ENCODE data around the gene UNC13D.

DNA sequence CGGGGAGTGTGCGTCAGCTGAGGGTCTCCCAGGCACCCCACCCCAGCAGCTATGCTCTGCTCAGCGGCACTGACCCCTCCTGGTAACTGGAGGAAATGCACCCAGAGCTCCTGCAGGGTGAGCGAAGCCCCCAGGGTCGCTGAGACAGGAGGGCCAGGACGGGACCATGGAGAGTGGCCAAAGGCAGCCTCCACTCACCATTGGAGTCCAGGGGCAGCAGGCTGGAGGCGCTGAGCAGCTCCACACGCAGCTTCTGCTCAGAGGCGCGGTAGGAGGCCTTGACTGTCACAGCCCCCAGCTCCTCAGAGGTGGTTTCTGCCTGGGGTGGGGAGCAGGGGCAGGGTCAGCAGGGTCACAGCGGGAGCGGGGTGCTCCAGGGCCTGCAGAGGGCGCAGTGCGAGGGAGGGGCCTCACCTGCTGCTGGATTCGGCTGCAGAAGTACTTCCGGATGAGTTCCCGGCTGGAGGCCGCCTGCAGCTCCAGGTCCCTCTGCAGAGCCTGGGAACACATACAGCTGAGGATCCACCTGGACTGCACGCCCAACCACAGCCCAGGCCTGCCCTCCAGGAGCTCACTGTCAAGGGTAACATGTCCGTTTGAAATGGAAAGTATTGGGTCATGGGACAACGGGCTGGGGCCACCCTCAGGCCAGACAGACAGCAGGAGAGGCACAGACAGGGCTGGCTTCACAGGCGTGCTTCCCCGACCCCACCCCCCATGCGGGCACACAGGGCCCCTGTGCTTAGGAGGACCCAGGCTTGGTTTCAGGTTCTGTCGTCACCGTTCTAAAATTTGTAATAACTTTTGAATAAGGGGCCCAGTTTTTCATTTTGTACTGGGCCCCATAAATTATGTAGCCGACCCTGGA lies 13.8 kb downstream of the UNC13D start:
- TF ChIP-seq OSR1 (CRISPR knock-in tag; IDR thresholded peaks at IDR 0.05) (no peak), ZNF70 (CRISPR knock-in tag; IDR thresholded peaks at IDR 0.05) (no peak), RARB (CRISPR knock-in tag; IDR thresholded peaks at IDR 0.05) (no peak), ZFP30 (CRISPR knock-in tag; IDR thresholded peaks at IDR 0.05) (no peak), ZFP3 (CRISPR knock-in tag; IDR thresholded peaks at IDR 0.05) (no peak), GLIS3 (CRISPR knock-in tag; IDR thresholded peaks at IDR 0.05) (no peak), ZC3H10 (CRISPR knock-in tag; IDR thresholded peaks at IDR 0.05) (no peak), ARNTL (CRISPR knock-in tag; IDR thresholded peaks at IDR 0.05; ENCODE audit: borderline replicate concordance, low read depth) (no peak), SNAI2 (CRISPR knock-in tag; IDR thresholded peaks at IDR 0.05) (no peak)
- TF ChIP-seq, protein P1, sequence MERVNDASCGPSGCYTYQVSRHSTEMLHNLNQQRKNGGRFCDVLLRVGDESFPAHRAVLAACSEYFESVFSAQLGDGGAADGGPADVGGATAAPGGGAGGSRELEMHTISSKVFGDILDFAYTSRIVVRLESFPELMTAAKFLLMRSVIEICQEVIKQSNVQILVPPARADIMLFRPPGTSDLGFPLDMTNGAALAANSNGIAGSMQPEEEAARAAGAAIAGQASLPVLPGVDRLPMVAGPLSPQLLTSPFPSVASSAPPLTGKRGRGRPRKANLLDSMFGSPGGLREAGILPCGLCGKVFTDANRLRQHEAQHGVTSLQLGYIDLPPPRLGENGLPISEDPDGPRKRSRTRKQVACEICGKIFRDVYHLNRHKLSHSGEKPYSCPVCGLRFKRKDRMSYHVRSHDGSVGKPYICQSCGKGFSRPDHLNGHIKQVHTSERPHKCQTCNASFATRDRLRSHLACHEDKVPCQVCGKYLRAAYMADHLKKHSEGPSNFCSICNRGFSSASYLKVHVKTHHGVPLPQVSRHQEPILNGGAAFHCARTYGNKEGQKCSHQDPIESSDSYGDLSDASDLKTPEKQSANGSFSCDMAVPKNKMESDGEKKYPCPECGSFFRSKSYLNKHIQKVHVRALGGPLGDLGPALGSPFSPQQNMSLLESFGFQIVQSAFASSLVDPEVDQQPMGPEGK (CRISPR knock-in tag; IDR thresholded peaks at IDR 0.05; ENCODE audit: borderline replicate concordance): no peak
- TF ChIP-seq, protein P2, sequence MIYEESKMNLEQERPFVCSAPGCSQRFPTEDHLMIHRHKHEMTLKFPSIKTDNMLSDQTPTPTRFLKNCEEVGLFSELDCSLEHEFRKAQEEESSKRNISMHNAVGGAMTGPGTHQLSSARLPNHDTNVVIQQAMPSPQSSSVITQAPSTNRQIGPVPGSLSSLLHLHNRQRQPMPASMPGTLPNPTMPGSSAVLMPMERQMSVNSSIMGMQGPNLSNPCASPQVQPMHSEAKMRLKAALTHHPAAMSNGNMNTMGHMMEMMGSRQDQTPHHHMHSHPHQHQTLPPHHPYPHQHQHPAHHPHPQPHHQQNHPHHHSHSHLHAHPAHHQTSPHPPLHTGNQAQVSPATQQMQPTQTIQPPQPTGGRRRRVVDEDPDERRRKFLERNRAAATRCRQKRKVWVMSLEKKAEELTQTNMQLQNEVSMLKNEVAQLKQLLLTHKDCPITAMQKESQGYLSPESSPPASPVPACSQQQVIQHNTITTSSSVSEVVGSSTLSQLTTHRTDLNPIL (CRISPR knock-in tag; IDR thresholded peaks at IDR 0.05; ENCODE audit: low read depth): no peak

Measured in SK-N-SH treated with all-trans-retinoic acid at 6 μM for 48 hours (cell line).